GM18870 (cell line): ENCODE data around the gene TPSD1.
"Not testable (repeated sequence)": the region's sequence is repeated elsewhere in the genome, so short reads cannot be mapped to it uniquely, and the experiment has no call there.

Experiments
- ATAC-seq: cut with Tn5 transposase; IDR thresholded peaks from one replicate; pipeline ENCODE4 v1.9.1; 2021; ENCODE audit warnings: moderate library complexity; ENCODE audit not compliant: unreplicated experiment

The TPSD1 gene

GRCh38 chr16:1220841-1221627 is 34.8 kb upstream of the TPSD1 start:
- ATAC-seq, result no peak

- no peak for ATAC-seq
These were observed 34.0 kb upstream of the TPSD1 start for GRCh38 chr16:1221628-1222552.

- no peak for ATAC-seq
These were observed 33.1 kb upstream of the TPSD1 start for GRCh38 chr16:1222553-1223354.

GRCh38 chr16:1223355-1224214 is 32.3 kb upstream of the TPSD1 start:
- no peak for ATAC-seq

GRCh38 chr16:1224558-1224957 is 31.3 kb upstream of the TPSD1 start:
- no peak for ATAC-seq

GRCh38 chr16:1225051-1225451 is 30.8 kb upstream of the TPSD1 start, which contains the start of gene TPSG1:
Gene TPSG1 (minus strand): TSS chr16:1225268. CDS start chr16:1225252, 16 bp downstream.
- no peak for ATAC-seq

GRCh38 chr16:1225728-1226311 is 30.0 kb upstream of the TPSD1 start:
- not testable (repeated sequence) for ATAC-seq

GRCh38 chr16:1226692-1227091 is 29.2 kb upstream of the TPSD1 start:
- ATAC-seq, result not testable (repeated sequence)

- not testable (repeated sequence) for ATAC-seq
These were observed 27.6 kb upstream of the TPSD1 start for GRCh38 chr16:1228227-1228626.

GRCh38 chr16:1229476-1229875 is 26.4 kb upstream of the TPSD1 start:
- not testable (repeated sequence) for ATAC-seq

GRCh38 chr16:1230084-1230470 is 25.8 kb upstream of the TPSD1 start, which contains the start of gene TPSB2:
Gene TPSB2 (minus strand): TSS chr16:1230184. CDS start chr16:1229951, 233 bp downstream.
- not testable (repeated sequence) for ATAC-seq

GRCh38 chr16:1230471-1231212 is 25.2 kb upstream of the TPSD1 start:
- not testable (repeated sequence) for ATAC-seq

- ATAC-seq, result not testable (repeated sequence)
These were observed 24.6 kb upstream of the TPSD1 start for GRCh38 chr16:1231301-1231700.

- not testable (repeated sequence) for ATAC-seq
These were observed 23.7 kb upstream of the TPSD1 start for GRCh38 chr16:1232049-1232748.

GRCh38 chr16:1236659-1237058 is 19.2 kb upstream of the TPSD1 start:
- ATAC-seq, result not testable (repeated sequence)

GRCh38 chr16:1237990-1238389 is 17.9 kb upstream of the TPSD1 start:
- no peak for ATAC-seq

- ATAC-seq, result not testable (repeated sequence)
These were observed 17.0 kb upstream of the TPSD1 start for GRCh38 chr16:1238909-1239308.

- ATAC-seq, result not testable (repeated sequence)
These were observed 16.3 kb upstream of the TPSD1 start for GRCh38 chr16:1239575-1239974.
